SK-N-SH (cell line): Measurements from ENCODE around the gene ELP4. TPM values are rescaled to one million over a fixed set of nuclear protein-coding genes. Genes with fewer than 3 reads are reported as not detected.

Experiments
- CTCF ChIA-PET: fragments of 300-600, 350-600 bp; formaldehyde crosslinking; extraction: SDS; loops from one replicate; lab custom pipeline; 2021; lab: Yijun Ruan, JAX
- POLR2A ChIA-PET: fragments of 350-600 bp; sonication (Branson Sonifier 250); formaldehyde crosslinking; extraction: SDS; loops from one replicate; lab custom pipeline; 2020; ENCODE audit warnings: antibody characterized with exemption, inconsistent platforms; lab: Yijun Ruan, JAX
- DNase-seq: peaks from one replicate; pipeline ENCODE4 v3.0.0; 2012
- H2AFZ ChIP-seq: fragments of 200-600 bp; sonication (generic); 2 replicates; pipeline ENCODE4 v1.8.1; 2016; ENCODE audit warnings: antibody characterized with exemption, mild to moderate bottlenecking, low read depth
- H3F3A ChIP-seq: fragments of 200-600 bp; sonication (generic); replicated peaks from 2 replicates; pipeline ENCODE3; 2016; ENCODE audit warnings: antibody characterized with exemption, mild to moderate bottlenecking; ENCODE audit not compliant: insufficient read depth
- H3K27ac ChIP-seq, 2 experiments: fragments of 200-500 bp in 1 of 2; fragments of 200-600 bp in 1 of 2; sonication (Bioruptor generic) in 1 of 2; sonication (generic), shearing (Covaris generic) in 1 of 2; 2 replicates each; pipeline versions ENCODE4 v1.5.1 to v1.6.1; 2014 to 2016; ENCODE audit warnings: low read depth in 2 of 2, inconsistent platforms in 1 of 2, low read length in 1 of 2, mild to moderate bottlenecking in 1 of 2, mixed read lengths in 1 of 2
- H3K27me3 ChIP-seq: fragments of 200-600 bp; sonication (generic), shearing (Covaris generic); 2 replicates; pipeline ENCODE4 v1.6.1; 2016; ENCODE audit warnings: mixed run types; ENCODE audit not compliant: insufficient read depth
- H3K36me3 ChIP-seq, 2 experiments: fragments of 200-500 bp in 1 of 2; fragments of 200-600 bp in 1 of 2; sonication (Bioruptor generic) in 1 of 2; sonication (generic) in 1 of 2; replicated peaks in 1 of 2; 2 replicates each; pipeline versions ENCODE3 to v1.5.1; 2014 to 2016; ENCODE audit warnings: low read length in 1 of 2, mild to moderate bottlenecking in 1 of 2; ENCODE audit not compliant: insufficient read depth in 2 of 2, control insufficient read depth in 1 of 2
- H3K4me1 ChIP-seq, 2 experiments: fragments of 200-500 bp in 1 of 2; fragments of 200-600 bp in 1 of 2; sonication (Bioruptor generic) in 1 of 2; sonication (generic), shearing (Covaris generic) in 1 of 2; 2 replicates each; pipeline versions ENCODE4 v1.5.1 to v1.6.1; 2014 to 2016; ENCODE audit warnings: low read depth in 1 of 2, low read length in 1 of 2, mixed run types in 1 of 2; ENCODE audit not compliant: insufficient read depth in 2 of 2, control insufficient read depth in 1 of 2
- H3K4me2 ChIP-seq: fragments of 200-600 bp; sonication (generic), shearing (Covaris generic); 2 replicates; pipeline ENCODE4 v1.6.1; 2017; ENCODE audit warnings: mixed run types
- H3K4me3 ChIP-seq, 2 experiments: fragments of 200-500 bp in 1 of 2; fragments of 200-600 bp in 1 of 2; sonication (Bioruptor generic) in 1 of 2; sonication (generic), shearing (Covaris generic) in 1 of 2; 2 replicates each; pipeline versions ENCODE4 v1.5.1 to v1.8.1; 2014 to 2016; ENCODE audit warnings: low read depth in 2 of 2, inconsistent platforms in 1 of 2, low read length in 1 of 2, mild to moderate bottlenecking in 1 of 2, mixed read lengths in 1 of 2, moderate library complexity in 1 of 2
- H3K79me2 ChIP-seq: fragments of 200-600 bp; sonication (generic); 2 replicates; pipeline ENCODE4 v1.8.1; 2017; ENCODE audit warnings: mild to moderate bottlenecking; ENCODE audit not compliant: insufficient read depth
- H3K9ac ChIP-seq: fragments of 200-600 bp; sonication (generic); 2 replicates; pipeline ENCODE4 v1.6.1; 2017; ENCODE audit warnings: mixed run types
- H3K9me2 ChIP-seq: fragments of 200-600 bp; sonication (generic); 2 replicates; pipeline ENCODE4 v1.6.1; 2017; ENCODE audit warnings: mixed run types
- H3K9me3 ChIP-seq: fragments of 200-600 bp; sonication (generic); 2 replicates; pipeline ENCODE4 v1.6.1; 2017; ENCODE audit warnings: mixed run types, mild to moderate bottlenecking, moderate library complexity
- H4K20me1 ChIP-seq: fragments of 200-600 bp; sonication (generic); 2 replicates; pipeline ENCODE4 v1.6.1; 2017; ENCODE audit warnings: mild to moderate bottlenecking, mixed run types; ENCODE audit not compliant: insufficient read depth
- EP300 ChIP-seq, 2 experiments: IDR thresholded peaks; 2 replicates each; pipeline versions ENCODE4 v1.4.0 to v1.6.1; 2012; ENCODE audit warnings: borderline replicate concordance in 1 of 2, low read depth in 1 of 2, low read length in 1 of 2
- EZH2phosphoT487 ChIP-seq: fragments of 200-600 bp; sonication (generic); IDR thresholded peaks from 2 replicates; pipeline ENCODE4 v1.6.1; 2017; ENCODE audit warnings: low read depth, mixed run types, mild to moderate bottlenecking, antibody characterized with exemption, moderate library complexity, borderline replicate concordance
- FOSL2 ChIP-seq: IDR thresholded peaks from 2 replicates; pipeline ENCODE4 v1.4.0; 2012; ENCODE audit warnings: low read depth, mild to moderate bottlenecking, moderate library complexity, borderline replicate concordance
- FOXJ3 ChIP-seq: sonication (generic); formaldehyde crosslinking; IDR thresholded peaks from 2 replicates; pipeline ENCODE4 v1.5.1; 2020; ENCODE audit warnings: mild to moderate bottlenecking, missing genetic modification reagents
- FOXM1 ChIP-seq: IDR thresholded peaks from 2 replicates; pipeline ENCODE4 v1.4.0; 2012; ENCODE audit warnings: low read depth, mild to moderate bottlenecking
- GABPA ChIP-seq: IDR thresholded peaks from 2 replicates; pipeline ENCODE4 v1.4.0; 2012; ENCODE audit warnings: low read depth, mild to moderate bottlenecking
- JUND ChIP-seq: IDR thresholded peaks from 2 replicates; pipeline ENCODE4 v1.4.0; 2012
- MEF2A ChIP-seq: IDR thresholded peaks from 2 replicates; pipeline ENCODE4 v1.4.0; 2012; ENCODE audit warnings: low read depth, borderline replicate concordance
- NFIC ChIP-seq: IDR thresholded peaks from 2 replicates; pipeline ENCODE4 v1.4.0; 2012; ENCODE audit warnings: borderline replicate concordance
- SMC3 ChIP-seq: IDR thresholded peaks from 2 replicates; pipeline ENCODE4 v1.6.1; 2012; ENCODE audit warnings: low read depth, low read length, improper control_type of control experiment
- TAF1 ChIP-seq: IDR thresholded peaks from 2 replicates; pipeline ENCODE4 v1.6.1; 2012; ENCODE audit warnings: low read depth, mild to moderate bottlenecking, low read length, moderate library complexity, borderline replicate concordance
- TCF12 ChIP-seq: IDR thresholded peaks from 2 replicates; pipeline ENCODE4 v1.4.0; 2012
- YY1 ChIP-seq: IDR thresholded peaks from 2 replicates; pipeline ENCODE4 v1.4.0; 2012; ENCODE audit warnings: low read depth, mild to moderate bottlenecking
- WGBS: methylation state at CpG from one replicate; pipeline ENCODE4 v1.1.6; 2017; ENCODE audit warnings: low lambda C conversion rate; 5-methylcytosine and 5-hydroxymethylcytosine counted together
- polyA plus RNA-seq, 3 experiments: library from polyadenylated mRNA; depleted of rRNA; stranded (reverse); fragments of >200 nt; gene quantifications; 2 replicates each; pipeline ENCODE4 v1.2.3, GENCODE V29; 2012
- TF ChIP-seq, protein P1 (sequence below): fragments of 200-600 bp; sonication (generic); IDR thresholded peaks from 2 replicates; pipeline ENCODE4 v1.6.1; 2017; ENCODE audit warnings: antibody characterized with exemption, mild to moderate bottlenecking, moderate library complexity
- TF ChIP-seq, protein P2 (sequence below): IDR thresholded peaks from 2 replicates; pipeline ENCODE4 v1.4.0; 2012; ENCODE audit warnings: low read depth, borderline replicate concordance
- TF ChIP-seq, protein P3 (sequence below): IDR thresholded peaks from 2 replicates; pipeline ENCODE4 v1.4.0; 2012; ENCODE audit warnings: low read depth
- TF ChIP-seq, protein P4 (sequence below): IDR thresholded peaks from 2 replicates; pipeline ENCODE4; 2012

The ELP4 gene
- polyA plus RNA-seq, 1 of the 3 experiments (the other 2 are of a cell fraction), result 7.0 TPM

DNA sequence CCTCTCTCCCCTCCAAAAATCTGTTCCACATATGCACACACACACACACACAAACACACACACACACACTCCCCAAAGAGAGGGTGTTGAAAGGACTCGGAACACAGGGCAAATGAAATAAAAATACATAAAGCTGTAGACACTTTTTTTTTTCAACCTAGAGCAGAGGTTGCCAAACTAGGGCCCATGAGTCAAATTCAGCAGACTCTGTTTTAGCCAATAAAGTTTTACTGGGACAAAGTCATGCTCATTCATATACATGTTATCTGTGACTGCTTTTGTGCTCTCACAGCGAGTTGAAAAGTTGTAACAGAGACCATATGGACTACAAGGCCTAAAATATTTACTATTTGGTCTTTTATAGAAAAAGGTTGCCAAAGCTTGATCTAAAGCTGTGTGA, 9.0 kb upstream of the ELP4 start (continued):
- TF ChIP-seq, protein P1, sequence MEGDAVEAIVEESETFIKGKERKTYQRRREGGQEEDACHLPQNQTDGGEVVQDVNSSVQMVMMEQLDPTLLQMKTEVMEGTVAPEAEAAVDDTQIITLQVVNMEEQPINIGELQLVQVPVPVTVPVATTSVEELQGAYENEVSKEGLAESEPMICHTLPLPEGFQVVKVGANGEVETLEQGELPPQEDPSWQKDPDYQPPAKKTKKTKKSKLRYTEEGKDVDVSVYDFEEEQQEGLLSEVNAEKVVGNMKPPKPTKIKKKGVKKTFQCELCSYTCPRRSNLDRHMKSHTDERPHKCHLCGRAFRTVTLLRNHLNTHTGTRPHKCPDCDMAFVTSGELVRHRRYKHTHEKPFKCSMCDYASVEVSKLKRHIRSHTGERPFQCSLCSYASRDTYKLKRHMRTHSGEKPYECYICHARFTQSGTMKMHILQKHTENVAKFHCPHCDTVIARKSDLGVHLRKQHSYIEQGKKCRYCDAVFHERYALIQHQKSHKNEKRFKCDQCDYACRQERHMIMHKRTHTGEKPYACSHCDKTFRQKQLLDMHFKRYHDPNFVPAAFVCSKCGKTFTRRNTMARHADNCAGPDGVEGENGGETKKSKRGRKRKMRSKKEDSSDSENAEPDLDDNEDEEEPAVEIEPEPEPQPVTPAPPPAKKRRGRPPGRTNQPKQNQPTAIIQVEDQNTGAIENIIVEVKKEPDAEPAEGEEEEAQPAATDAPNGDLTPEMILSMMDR, result no peak
- TF ChIP-seq EZH2phosphoT487 (no peak), EP300 (IDR thresholded peaks at IDR 0.05; ENCODE audit: borderline replicate concordance in 1 of 2, low read depth in 1 of 2, low read length in 1 of 2) (no peak), NFIC (no peak), YY1 (no peak), MEF2A (no peak), SMC3 (no peak), JUND (no peak), TCF12 (no peak), TAF1 (no peak)
- TF ChIP-seq, protein P2, sequence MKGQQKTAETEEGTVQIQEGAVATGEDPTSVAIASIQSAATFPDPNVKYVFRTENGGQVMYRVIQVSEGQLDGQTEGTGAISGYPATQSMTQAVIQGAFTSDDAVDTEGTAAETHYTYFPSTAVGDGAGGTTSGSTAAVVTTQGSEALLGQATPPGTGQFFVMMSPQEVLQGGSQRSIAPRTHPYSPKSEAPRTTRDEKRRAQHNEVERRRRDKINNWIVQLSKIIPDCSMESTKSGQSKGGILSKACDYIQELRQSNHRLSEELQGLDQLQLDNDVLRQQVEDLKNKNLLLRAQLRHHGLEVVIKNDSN, result no peak
- TF ChIP-seq, protein P3, sequence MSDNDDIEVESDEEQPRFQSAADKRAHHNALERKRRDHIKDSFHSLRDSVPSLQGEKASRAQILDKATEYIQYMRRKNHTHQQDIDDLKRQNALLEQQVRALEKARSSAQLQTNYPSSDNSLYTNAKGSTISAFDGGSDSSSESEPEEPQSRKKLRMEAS, result no peak
- TF ChIP-seq, protein P4, sequence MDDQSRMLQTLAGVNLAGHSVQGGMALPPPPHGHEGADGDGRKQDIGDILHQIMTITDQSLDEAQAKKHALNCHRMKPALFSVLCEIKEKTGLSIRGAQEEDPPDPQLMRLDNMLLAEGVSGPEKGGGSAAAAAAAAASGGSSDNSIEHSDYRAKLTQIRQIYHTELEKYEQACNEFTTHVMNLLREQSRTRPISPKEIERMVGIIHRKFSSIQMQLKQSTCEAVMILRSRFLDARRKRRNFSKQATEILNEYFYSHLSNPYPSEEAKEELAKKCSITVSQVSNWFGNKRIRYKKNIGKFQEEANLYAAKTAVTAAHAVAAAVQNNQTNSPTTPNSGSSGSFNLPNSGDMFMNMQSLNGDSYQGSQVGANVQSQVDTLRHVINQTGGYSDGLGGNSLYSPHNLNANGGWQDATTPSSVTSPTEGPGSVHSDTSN, result no peak

DNA sequence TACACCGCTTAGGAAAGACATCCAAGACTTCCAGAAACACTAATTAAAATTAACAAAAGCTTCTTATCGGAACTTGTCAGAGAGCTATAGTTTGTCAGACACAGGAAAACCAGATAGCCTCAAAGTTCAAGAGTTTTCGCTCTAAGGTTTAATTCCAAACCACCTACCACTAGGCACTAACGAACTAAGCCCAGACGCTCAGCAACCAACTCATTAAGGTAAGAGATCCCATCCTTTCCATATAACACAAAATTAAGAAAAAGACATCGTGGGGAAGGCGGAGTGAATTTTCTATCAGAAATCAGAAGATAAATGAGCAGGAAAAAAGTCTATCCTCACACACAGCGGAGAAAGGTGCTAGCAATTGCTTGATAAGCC, 527 bp upstream of the ELP4 start:
- peaks cover 7 to 8% of the 10 kb centered on the region in 2 experiments for H3K36me3 ChIP-seq
- peak overlapping the region in 1 of 2 experiments; percentile 68; a peak in 1 of 4 replicates for H3K27ac ChIP-seq
- TF ChIP-seq, protein P4, result no peak
- no peak for TF ChIP-seq FOXJ3 (CRISPR knock-in tag)
- TF ChIP-seq FOXM1, result no peak
- TF ChIP-seq GABPA, result no peak
- TF ChIP-seq FOSL2, result no peak
- peak overlapping the region; percentile 95 to 97 for H3K4me3 ChIP-seq
- no peaks in the 10 kb centered on the region for H3K9me3 ChIP-seq
- peak overlapping the region; percentile 97 for H2AFZ ChIP-seq
- no peak for DNase-seq
- H3K4me1 ChIP-seq, result peaks cover 12 to 22% of the 10 kb centered on the region in 2 experiments; a peak in 3 of 4 replicates
- H3K27me3 ChIP-seq, result no peaks in the 10 kb centered on the region
- H3F3A ChIP-seq, result no peaks in the 10 kb centered on the region
- CTCF ChIA-PET, result no interaction called here
- peak overlapping the region; percentile 73 for H3K4me2 ChIP-seq
- 3% methylated on average over 8 of the region's 8 CpGs for WGBS
- no peaks in the 10 kb centered on the region for H4K20me1 ChIP-seq
- H3K9me2 ChIP-seq, result no peaks in the 10 kb centered on the region
- POLR2A ChIA-PET, result no interaction called here
- H3K9ac ChIP-seq, result peak overlapping the region; percentile 83
- H3K79me2 ChIP-seq, result peaks cover 48% of the 10 kb centered on the region
